ENCODE results near the gene COL4A1.

COL4A1 gene

GRCh38 chr13:110293037-110293436 lies 13.9 kb downstream of the COL4A1 start:
- no peak for DNase-seq (ENCODE audit: low spot score)

GRCh38 chr13:110291286-110291685 lies 15.7 kb downstream of the COL4A1 start:
- DNase-seq (ENCODE audit: low spot score): no peak

- DNase-seq (ENCODE audit: low spot score): no peak
Measured at GRCh38 chr13:110290826-110291225, 16.1 kb downstream of the COL4A1 start.

GRCh38 chr13:110290153-110290552 lies 16.8 kb downstream of the COL4A1 start:
- DNase-seq (ENCODE audit: low spot score): no peak

GRCh38 chr13:110289661-110290060 lies 17.3 kb downstream of the COL4A1 start:
- DNase-seq (ENCODE audit: low spot score): no peak

- DNase-seq (ENCODE audit: low spot score): no peak
Measured at GRCh38 chr13:110289174-110289573, 17.8 kb downstream of the COL4A1 start.

GRCh38 chr13:110286833-110287819 lies 19.8 kb downstream of the COL4A1 start:
- no peak for DNase-seq (ENCODE audit: low spot score)

- DNase-seq (ENCODE audit: low spot score): no peak
Measured at GRCh38 chr13:110285991-110286832, 20.7 kb downstream of the COL4A1 start.

- no peak for DNase-seq (ENCODE audit: low spot score)
Measured at GRCh38 chr13:110284779-110285484, 22.0 kb downstream of the COL4A1 start.

GRCh38 chr13:110283736-110284517 lies 23.0 kb downstream of the COL4A1 start:
- DNase-seq (ENCODE audit: low spot score): no peak

- DNase-seq (ENCODE audit: low spot score): no peak
Measured at GRCh38 chr13:110282316-110282841, 24.6 kb downstream of the COL4A1 start.

GRCh38 chr13:110281736-110282135 lies 25.2 kb downstream of the COL4A1 start:
- no peak for DNase-seq (ENCODE audit: low spot score)

- DNase-seq (ENCODE audit: low spot score): no peak
Measured at GRCh38 chr13:110280985-110281688, 25.8 kb downstream of the COL4A1 start.

GRCh38 chr13:110280231-110280813 lies 26.6 kb downstream of the COL4A1 start:
- DNase-seq (ENCODE audit: low spot score): no peak

- DNase-seq (ENCODE audit: low spot score): no peak
Measured at GRCh38 chr13:110279684-110280083, 27.3 kb downstream of the COL4A1 start.

- DNase-seq (ENCODE audit: low spot score): no peak
Measured at GRCh38 chr13:110278859-110279258, 28.1 kb downstream of the COL4A1 start.

GRCh38 chr13:110277357-110277975 lies 29.5 kb downstream of the COL4A1 start:
- DNase-seq (ENCODE audit: low spot score): no peak

GRCh38 chr13:110276553-110276950 lies 30.4 kb downstream of the COL4A1 start:
- no peak for DNase-seq (ENCODE audit: low spot score)

GRCh38 chr13:110275931-110276552 lies 30.9 kb downstream of the COL4A1 start:
- DNase-seq (ENCODE audit: low spot score): no peak
